ENCODE data around the gene TMEM86B. TPM values are rescaled to one million over a fixed set of nuclear protein-coding genes. Genes with fewer than 3 reads are reported as not detected.

TMEM86B gene
- polyA plus RNA-seq, 1 donor (not counting 4 experiments of a cell fraction or from before 2014, with no cell fraction given), result 0.60 TPM

DNA sequence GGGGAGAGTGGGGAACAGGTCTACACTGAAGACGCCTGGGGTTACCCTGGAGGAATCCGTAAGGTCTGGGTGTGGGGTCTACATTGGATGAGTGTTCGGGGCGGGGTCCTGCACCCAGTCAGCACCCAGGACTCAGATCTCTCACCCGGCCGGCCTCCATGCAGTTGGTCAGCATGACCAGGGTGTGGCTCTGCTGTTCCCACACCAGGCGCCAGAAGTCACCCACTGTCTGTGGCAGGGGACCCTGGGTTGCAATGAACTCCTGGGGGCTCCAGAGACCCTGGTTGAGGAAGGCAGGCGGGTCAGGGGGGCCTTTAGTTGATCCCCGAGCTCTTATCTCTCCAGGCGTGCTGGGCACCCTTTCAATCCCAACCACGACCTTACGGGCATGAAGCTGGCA lies 42.5 kb downstream of the TMEM86B start:
- H2AFZ ChIP-seq (ENCODE audit: control insufficient read depth, low read length), result no peak overlapping the region
- no peak for DNase-seq (ENCODE audit: low read depth, low spot score)
- no peak for FAIRE-seq
- H3K27me3 ChIP-seq (ENCODE audit: control insufficient read depth, extremely low read depth, insufficient read depth, low read length), result peaks cover 5% of the 10 kb centered on the region
- no peaks in the 10 kb centered on the region for H3K79me2 ChIP-seq (ENCODE audit: control insufficient read depth, insufficient read depth, low read length)
- no peaks in the 10 kb centered on the region for H4K20me1 ChIP-seq (ENCODE audit: control insufficient read depth, extremely low read depth, insufficient read depth, low read length)
- H3K4me3 ChIP-seq (ENCODE audit: control insufficient read depth in 2 of 3, extremely low read depth in 1 of 3, insufficient read depth in 2 of 3, low read depth in 1 of 3, low read length in 3 of 3), result no peak overlapping the region
- TF ChIP-seq EZH2 (IDR thresholded peaks at IDR 0.05; ENCODE audit: low read length), result no peak
- TF ChIP-seq, protein P1, sequence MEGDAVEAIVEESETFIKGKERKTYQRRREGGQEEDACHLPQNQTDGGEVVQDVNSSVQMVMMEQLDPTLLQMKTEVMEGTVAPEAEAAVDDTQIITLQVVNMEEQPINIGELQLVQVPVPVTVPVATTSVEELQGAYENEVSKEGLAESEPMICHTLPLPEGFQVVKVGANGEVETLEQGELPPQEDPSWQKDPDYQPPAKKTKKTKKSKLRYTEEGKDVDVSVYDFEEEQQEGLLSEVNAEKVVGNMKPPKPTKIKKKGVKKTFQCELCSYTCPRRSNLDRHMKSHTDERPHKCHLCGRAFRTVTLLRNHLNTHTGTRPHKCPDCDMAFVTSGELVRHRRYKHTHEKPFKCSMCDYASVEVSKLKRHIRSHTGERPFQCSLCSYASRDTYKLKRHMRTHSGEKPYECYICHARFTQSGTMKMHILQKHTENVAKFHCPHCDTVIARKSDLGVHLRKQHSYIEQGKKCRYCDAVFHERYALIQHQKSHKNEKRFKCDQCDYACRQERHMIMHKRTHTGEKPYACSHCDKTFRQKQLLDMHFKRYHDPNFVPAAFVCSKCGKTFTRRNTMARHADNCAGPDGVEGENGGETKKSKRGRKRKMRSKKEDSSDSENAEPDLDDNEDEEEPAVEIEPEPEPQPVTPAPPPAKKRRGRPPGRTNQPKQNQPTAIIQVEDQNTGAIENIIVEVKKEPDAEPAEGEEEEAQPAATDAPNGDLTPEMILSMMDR (optimal IDR thresholded peaks at IDR 0.05 in 1 of 3, IDR thresholded peaks at IDR 0.05 in 1 of 3, conservative IDR thresholded peaks at IDR 0.05 in 1 of 3; ENCODE audit: extremely low read depth in 1 of 3, insufficient read depth in 2 of 3, low read length in 3 of 3), result no peak
- no peaks in the 10 kb centered on the region for H3K9me1 ChIP-seq (ENCODE audit: control insufficient read depth, extremely low read depth, insufficient read depth, low read length)
- no peak overlapping the region for H3K9ac ChIP-seq (ENCODE audit: control insufficient read depth, extremely low read depth, insufficient read depth, low read length)
- H3K27ac ChIP-seq (ENCODE audit: control insufficient read depth, insufficient read depth, low read length), result no peak overlapping the region
- peaks cover 8% of the 10 kb centered on the region for H3K4me1 ChIP-seq (ENCODE audit: control insufficient read depth, extremely low read depth, insufficient read depth, low read length)
- dilution Hi-C loops (cut with MboI; ENCODE audit: extremely low pct_ligation_motif_present, low sequenced_read_pairs), result no loop called here
- no peaks in the 10 kb centered on the region for H3K9me3 ChIP-seq (ENCODE audit: control insufficient read depth, low read depth, low read length)
- no peak overlapping the region for H3K4me2 ChIP-seq (ENCODE audit: control insufficient read depth, extremely low read depth, insufficient read depth, low read depth, low read length)
- no peaks in the 10 kb centered on the region for H3K36me3 ChIP-seq (ENCODE audit: control insufficient read depth in 2 of 2, extremely low read depth in 1 of 2, insufficient read depth in 2 of 2, low read length in 2 of 2)

DNA sequence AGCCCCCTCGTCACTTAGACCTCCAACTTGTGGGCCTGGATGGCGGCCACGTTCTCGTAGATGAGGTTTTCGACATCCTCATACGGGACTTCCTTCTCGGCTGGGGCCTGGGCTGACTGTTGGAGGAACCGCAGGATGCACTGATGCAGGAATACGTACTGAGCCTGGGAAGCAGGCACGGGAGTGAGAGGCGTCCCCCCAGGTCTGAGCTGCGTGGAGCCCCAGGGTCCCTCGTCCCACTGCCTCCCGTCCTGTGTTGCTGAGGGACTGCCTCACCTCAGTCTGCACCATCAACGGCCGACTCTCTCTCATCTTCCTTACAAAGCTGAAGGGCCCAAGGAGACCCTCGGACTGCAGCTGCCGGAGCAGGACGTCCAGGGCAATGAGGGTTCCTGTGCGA lies 46.8 kb downstream of the TMEM86B start:
- Histone ChIP-seq H3K9me1 (ENCODE audit: control insufficient read depth, extremely low read depth, insufficient read depth, low read length) (no peaks in the 10 kb centered on the region), H3K27me3 (ENCODE audit: control insufficient read depth, extremely low read depth, insufficient read depth, low read length) (peaks cover 13% of the 10 kb centered on the region), H3K9me3 (ENCODE audit: control insufficient read depth, low read depth, low read length) (no peaks in the 10 kb centered on the region), H4K20me1 (ENCODE audit: control insufficient read depth, extremely low read depth, insufficient read depth, low read length) (peaks cover 2% of the 10 kb centered on the region), H3K4me1 (ENCODE audit: control insufficient read depth, extremely low read depth, insufficient read depth, low read length) (peaks cover 7% of the 10 kb centered on the region), H3K4me3 (ENCODE audit: control insufficient read depth in 2 of 3, extremely low read depth in 1 of 3, insufficient read depth in 2 of 3, low read depth in 1 of 3, low read length in 3 of 3) (no peak overlapping the region), H3K79me2 (ENCODE audit: control insufficient read depth, insufficient read depth, low read length) (no peaks in the 10 kb centered on the region), H3K4me2 (ENCODE audit: control insufficient read depth, extremely low read depth, insufficient read depth, low read depth, low read length) (no peak overlapping the region), H2AFZ (ENCODE audit: control insufficient read depth, low read length) (no peak overlapping the region), H3K9ac (ENCODE audit: control insufficient read depth, extremely low read depth, insufficient read depth, low read length) (no peak overlapping the region), H3K27ac (ENCODE audit: control insufficient read depth, insufficient read depth, low read length) (no peak overlapping the region), H3K36me3 (ENCODE audit: control insufficient read depth in 2 of 2, extremely low read depth in 1 of 2, insufficient read depth in 2 of 2, low read length in 2 of 2) (peaks cover 0 to 2% of the 10 kb centered on the region in 2 experiments)
- no peak for TF ChIP-seq EZH2 (IDR thresholded peaks at IDR 0.05; ENCODE audit: low read length)
- TF ChIP-seq, protein P1 (optimal IDR thresholded peaks at IDR 0.05 in 1 of 3, IDR thresholded peaks at IDR 0.05 in 1 of 3, conservative IDR thresholded peaks at IDR 0.05 in 1 of 3; ENCODE audit: extremely low read depth in 1 of 3, insufficient read depth in 2 of 3, low read length in 3 of 3), result no peak
- dilution Hi-C loops (cut with MboI; ENCODE audit: extremely low pct_ligation_motif_present, low sequenced_read_pairs), result no loop called here
- FAIRE-seq (no peak), DNase-seq (ENCODE audit: low read depth, low spot score) (no peak)
